WTC11 (cell line): ENCODE data around the gene HNRNPH3. TPM values are rescaled to one million over a fixed set of nuclear protein-coding genes. Genes with fewer than 3 reads are reported as not detected.

Experiments
- ATAC-seq: fragments of 200-7000 bp; cut with Tn5 transposase; 2 replicates; pipeline ENCODE4 v1.10.0; 2021; ENCODE audit warnings: mild to moderate bottlenecking, moderate library complexity
- CTCF ChIA-PET: fragments of 300-600 bp; sonication (Branson Sonifier 250); formaldehyde crosslinking; loops from one replicate; lab custom pipeline; 2021; ENCODE audit warnings: antibody characterized with exemption; lab: Charles Lee
- POLR2A ChIA-PET: fragments of 350-600 bp; sonication (Branson Sonifier 250); formaldehyde crosslinking; loops from one replicate; lab custom pipeline; 2021; ENCODE audit warnings: antibody characterized with exemption; lab: Charles Lee
- DNase-seq: peaks from one replicate; pipeline ENCODE4 v3.0.0; 2021; ENCODE audit warnings: low spot score
- H3K27ac Mint-ChIP-seq: 2 replicates; pipeline ENCODE4 v1.8.0; 2021; ENCODE audit warnings: mixed read lengths
- H3K27me3 Mint-ChIP-seq: 2 replicates; pipeline ENCODE4 v1.8.0; 2021; ENCODE audit warnings: low read depth, mild to moderate bottlenecking, moderate library complexity, mixed read lengths
- H3K36me3 Mint-ChIP-seq: 2 replicates; pipeline ENCODE4 v1.8.0; 2021; ENCODE audit warnings: mixed read lengths
- H3K4me1 Mint-ChIP-seq: 2 replicates; pipeline ENCODE4 v1.8.0; 2022; ENCODE audit warnings: mixed read lengths
- H3K4me3 Mint-ChIP-seq: 2 replicates; pipeline ENCODE4 v1.8.0; 2021; ENCODE audit warnings: mild to moderate bottlenecking, moderate library complexity, mixed read lengths
- H3K9me3 Mint-ChIP-seq: 2 replicates; pipeline ENCODE4 v1.8.0; 2021; ENCODE audit warnings: mixed read lengths
- AR ChIP-seq: fragments of 250-450 bp; sonication (Bioruptor Pico); IDR thresholded peaks from 2 replicates; pipeline ENCODE4 v1.9.0; 2021; ENCODE audit warnings: mild to moderate bottlenecking
- E2F5 ChIP-seq: sonication (generic); formaldehyde crosslinking; IDR thresholded peaks from 2 replicates; pipeline ENCODE4 v1.8.1; 2022; ENCODE audit warnings: mild to moderate bottlenecking, moderate library complexity, missing genetic modification reagents
- GABPB1 ChIP-seq: sonication (generic); formaldehyde crosslinking; IDR thresholded peaks from 2 replicates; pipeline ENCODE4 v1.8.1; 2023; ENCODE audit warnings: mild to moderate bottlenecking, missing genetic modification reagents
- MXD4 ChIP-seq: fragments of 250-450 bp; sonication (Bioruptor Pico); IDR thresholded peaks from 2 replicates; pipeline ENCODE4 v1.8.0; 2021; ENCODE audit warnings: mild to moderate bottlenecking, moderate library complexity, borderline replicate concordance
- NR2C2 ChIP-seq: sonication (generic); formaldehyde crosslinking; IDR thresholded peaks from 2 replicates; pipeline ENCODE4 v1.8.0; 2022; ENCODE audit warnings: mild to moderate bottlenecking, missing genetic modification reagents
- OVOL2 ChIP-seq: fragments of 250-450 bp; sonication (Bioruptor Pico); IDR thresholded peaks from 2 replicates; pipeline ENCODE4 v1.9.0; 2021; ENCODE audit warnings: mild to moderate bottlenecking, borderline replicate concordance
- PREB ChIP-seq: sonication (generic); formaldehyde crosslinking; IDR thresholded peaks from 2 replicates; pipeline ENCODE4 v1.8.1; 2022; ENCODE audit warnings: mild to moderate bottlenecking, missing genetic modification reagents, moderate library complexity, borderline replicate concordance
- USF1 ChIP-seq: sonication (generic); formaldehyde crosslinking; IDR thresholded peaks from 2 replicates; pipeline ENCODE4 v1.8.0; 2022; ENCODE audit warnings: mild to moderate bottlenecking, missing genetic modification reagents
- USF2 ChIP-seq: sonication (generic); formaldehyde crosslinking; IDR thresholded peaks from 2 replicates; pipeline ENCODE4 v1.8.1; 2023; ENCODE audit warnings: mild to moderate bottlenecking, missing genetic modification reagents, moderate library complexity
- ZBTB21 ChIP-seq: sonication (generic); formaldehyde crosslinking; IDR thresholded peaks from 2 replicates; pipeline ENCODE4 v1.8.1; 2023; ENCODE audit warnings: mild to moderate bottlenecking, missing genetic modification reagents, borderline replicate concordance
- ZBTB43 ChIP-seq: sonication (generic); formaldehyde crosslinking; IDR thresholded peaks from 2 replicates; pipeline ENCODE4 v1.8.1; 2023; ENCODE audit warnings: mild to moderate bottlenecking, missing genetic modification reagents
- ZNF263 ChIP-seq: sonication (generic); formaldehyde crosslinking; IDR thresholded peaks from 2 replicates; pipeline ENCODE4 v1.8.1; 2022; ENCODE audit warnings: low read depth, mild to moderate bottlenecking, moderate library complexity, missing genetic modification reagents
- ZNF396 ChIP-seq: fragments of 250-450 bp; sonication (Bioruptor Pico); IDR thresholded peaks from 2 replicates; pipeline ENCODE4 v1.8.0; 2021; ENCODE audit warnings: mild to moderate bottlenecking, moderate library complexity, borderline replicate concordance
- ZNF416 ChIP-seq: fragments of 250-450 bp; sonication (Bioruptor Pico); IDR thresholded peaks from 2 replicates; pipeline ENCODE4 v1.9.0; 2021; ENCODE audit warnings: mild to moderate bottlenecking, inconsistent platforms
- ZNF532 ChIP-seq: fragments of 250-450 bp; sonication (Bioruptor Pico); IDR thresholded peaks from 2 replicates; pipeline ENCODE4 v1.9.0; 2021; ENCODE audit warnings: mild to moderate bottlenecking, borderline replicate concordance
- ZSCAN18 ChIP-seq: fragments of 250-450 bp; sonication (Bioruptor Pico); IDR thresholded peaks from 2 replicates; pipeline ENCODE4 v2.1.2; 2022; ENCODE audit warnings: mild to moderate bottlenecking, moderate library complexity
- total RNA-seq: library from RNA; stranded (reverse); gene quantifications from 3 replicates; pipeline ENCODE4 v1.2.3, GENCODE V29; 2021

The HNRNPH3 gene
- total RNA-seq, 1 experiment from 2014 or later, result 223 TPM

GRCh38 chr10:68333440-68334431 is 1.9 kb downstream of the HNRNPH3 start:
- ATAC-seq, result no peak
- peaks cover 47% of the 10 kb centered on the region for H3K4me1 Mint-ChIP-seq
- no peaks in the 10 kb centered on the region for H3K9me3 Mint-ChIP-seq
- peak overlapping the region; percentile 99 for H3K4me3 Mint-ChIP-seq
- no peak for TF ChIP-seq E2F5
- TF ChIP-seq OVOL2 (CRISPR knock-in tag), result no peak
- no peak for TF ChIP-seq PREB (CRISPR knock-in tag)
- peak; percentile 67 for TF ChIP-seq USF2
- TF ChIP-seq GABPB1 (CRISPR knock-in tag), result no peak
- TF ChIP-seq USF1 (CRISPR knock-in tag), result peak; percentile 63; the same call in 1 of the 2 replicates
- TF ChIP-seq ZNF532, result no peak
- no peak for TF ChIP-seq ZNF263
- TF ChIP-seq, all 79 proteins: peak for 2
- peak overlapping the region; percentile 99 for H3K27ac Mint-ChIP-seq
- POLR2A ChIA-PET, result interaction anchor here (1.1 to 4.6 kb wide), 5 partner anchors 11 to 110 kb away, joined by 3 to 42 read pairs (median 7); partner anchors contain the start of gene ATOH7
- CTCF ChIA-PET, result interaction anchor here (1.2 to 2.1 kb wide), 3 partner anchors 15 to 121 kb away, joined by 5 to 16 read pairs (median 10); no protein-coding TSS in a partner anchor
- no peaks in the 10 kb centered on the region; the same call in 1 of the 2 replicates for H3K27me3 Mint-ChIP-seq
- DNase-seq, result no peak
- H3K36me3 Mint-ChIP-seq, result peaks cover 44% of the 10 kb centered on the region

- Mint-ChIP-seq H3K9me3 (no peaks in the 10 kb centered on the region), H3K27ac (peak overlapping the region; percentile 55), H3K4me1 (peaks cover 42% of the 10 kb centered on the region), H3K36me3 (peaks cover 55% of the 10 kb centered on the region), H3K4me3 (peak overlapping the region; percentile 99), H3K27me3 (no peaks in the 10 kb centered on the region; the same call in 1 of the 2 replicates)
- DNase-seq (no peak), ATAC-seq (no peak)
- POLR2A ChIA-PET, result interaction anchor here (0.8 to 1.0 kb wide), 2 partner anchors 11 to 216 kb away, joined by 3 to 4 read pairs; no protein-coding TSS in a partner anchor
- CTCF ChIA-PET, result interaction anchor here (1.1 to 1.5 kb wide), 2 partner anchors 14 to 122 kb away, joined by 6 to 7 read pairs; no protein-coding TSS in a partner anchor
- TF ChIP-seq GABPB1 (CRISPR knock-in tag) (no peak), ZNF416 (no peak), OVOL2 (CRISPR knock-in tag) (no peak), MXD4 (no peak), ZNF396 (CRISPR knock-in tag) (no peak), ZBTB21 (no peak), ZSCAN18 (CRISPR knock-in tag) (no peak), ZBTB43 (CRISPR knock-in tag) (no peak), NR2C2 (CRISPR knock-in tag) (no peak), AR (no peak)
Observed at GRCh38 chr10:68334672-68335467, 3.0 kb downstream of the HNRNPH3 start.
